GM21526 (cell line): ENCODE results near the gene TNNI3K.
A peak's percentile ranks its signal among the peaks of the same experiment; 100 is the strongest.

ENCODE experiments used
- ATAC-seq: cut with Tn5 transposase; IDR thresholded peaks from one replicate; pipeline ENCODE4 v1.9.1; 2021; ENCODE audit warnings: moderate library complexity; ENCODE audit not compliant: unreplicated experiment, low FRiP score

TNNI3K gene

GRCh38 chr1:74375376-74375775 lies 140.2 kb downstream of the TNNI3K start:
- ATAC-seq: no peak

DNA sequence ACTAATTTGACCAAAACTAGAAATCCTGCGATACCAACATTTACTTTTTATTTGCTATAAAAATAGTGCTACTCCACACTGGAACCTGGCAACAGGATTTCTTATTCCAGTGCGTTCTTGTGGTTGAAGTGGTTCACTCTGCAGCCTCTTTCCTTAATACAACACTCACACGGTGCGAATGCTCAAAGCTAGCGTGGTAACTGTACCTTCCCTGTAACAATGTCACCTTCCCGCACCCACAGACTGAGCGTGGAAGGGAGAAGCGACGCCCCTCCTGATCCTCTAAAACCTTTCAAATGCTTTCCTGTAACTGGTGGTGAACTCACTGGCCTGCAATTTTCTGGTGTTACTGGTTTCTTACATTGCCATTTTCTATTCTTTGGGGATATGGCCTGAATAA lies 145.1 kb downstream of the TNNI3K start:
- no peak for ATAC-seq

GRCh38 chr1:74388855-74389254 lies 153.7 kb downstream of the TNNI3K start:
- ATAC-seq: no peak

GRCh38 chr1:74392186-74392585 lies 157.0 kb downstream of the TNNI3K start:
- ATAC-seq: no peak

- no peak for ATAC-seq
Measured at GRCh38 chr1:74392840-74393239, 157.7 kb downstream of the TNNI3K start.

- ATAC-seq: no peak
Measured at GRCh38 chr1:74395571-74395970, 160.4 kb downstream of the TNNI3K start.

DNA sequence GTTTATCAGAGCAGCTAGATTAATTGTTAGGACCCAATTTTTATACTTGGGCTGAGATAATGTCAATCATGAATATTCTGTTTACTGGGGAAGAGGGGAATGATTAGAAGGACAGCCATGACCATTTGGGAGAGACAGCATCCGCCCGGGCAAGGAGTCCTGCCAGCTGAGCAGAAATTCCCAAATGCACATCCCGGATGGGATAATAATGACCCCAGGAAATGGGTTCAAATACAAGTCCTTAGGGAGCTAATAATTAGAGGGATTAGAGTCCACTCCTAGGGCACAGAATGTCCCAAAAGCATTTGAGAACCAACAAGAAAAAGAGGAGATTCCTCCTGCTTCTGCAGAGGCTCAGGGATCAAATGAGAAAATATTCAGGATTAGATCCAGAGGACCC lies 161.3 kb downstream of the TNNI3K start:
- ATAC-seq: no peak

DNA sequence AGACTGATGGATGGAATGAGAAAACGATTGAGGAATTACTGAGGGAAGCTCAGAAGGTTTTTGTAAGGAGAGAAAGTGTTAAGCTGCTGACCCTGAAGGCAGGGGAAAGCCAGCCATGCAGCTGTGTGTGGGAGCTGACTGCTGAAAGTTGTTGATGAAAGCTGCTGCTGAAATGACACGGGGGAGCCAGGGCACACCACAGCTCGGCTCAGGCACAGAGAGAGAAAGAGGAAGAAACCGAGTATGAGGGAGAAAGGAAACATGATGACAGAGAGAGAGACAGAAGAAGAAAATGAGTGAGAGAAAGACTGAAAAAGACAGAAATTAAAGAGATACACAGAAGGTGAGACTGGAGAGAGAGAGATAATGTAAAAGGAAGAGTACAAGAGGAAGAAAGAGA lies 161.7 kb downstream of the TNNI3K start:
- ATAC-seq: peak; percentile 42

- peak; percentile 53 for ATAC-seq
Measured at GRCh38 chr1:74399249-74399648, 164.1 kb downstream of the TNNI3K start.

GRCh38 chr1:74402873-74403272 lies 167.7 kb downstream of the TNNI3K start:
- ATAC-seq: no peak

GRCh38 chr1:74403606-74404005 lies 168.4 kb downstream of the TNNI3K start:
- no peak for ATAC-seq

GRCh38 chr1:74406759-74407158 lies 171.6 kb downstream of the TNNI3K start:
- ATAC-seq: no peak

- no peak for ATAC-seq
Measured at GRCh38 chr1:74407902-74408301, 172.7 kb downstream of the TNNI3K start.

- no peak for ATAC-seq
Measured at GRCh38 chr1:74412244-74412643, 177.1 kb downstream of the TNNI3K start.

DNA sequence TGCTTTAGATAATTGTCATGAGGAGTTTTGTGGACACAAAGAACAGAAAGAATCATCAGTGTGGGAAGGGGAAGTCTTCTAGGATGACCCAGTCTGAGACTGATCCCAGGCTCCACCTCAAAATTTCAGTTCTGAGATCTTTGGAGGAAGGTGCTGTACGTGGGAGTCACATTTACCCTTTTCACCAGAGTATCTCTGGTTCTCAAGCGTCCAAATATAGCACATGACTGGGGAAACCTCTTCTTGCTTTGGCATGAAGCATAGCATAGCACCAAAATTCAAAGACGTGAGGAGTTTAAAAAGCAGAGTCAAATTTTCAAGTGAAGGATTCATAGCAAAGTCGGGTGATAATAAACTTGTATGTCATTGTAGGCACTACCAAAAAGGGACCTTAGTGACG lies 180.7 kb downstream of the TNNI3K start:
- ATAC-seq: no peak

DNA sequence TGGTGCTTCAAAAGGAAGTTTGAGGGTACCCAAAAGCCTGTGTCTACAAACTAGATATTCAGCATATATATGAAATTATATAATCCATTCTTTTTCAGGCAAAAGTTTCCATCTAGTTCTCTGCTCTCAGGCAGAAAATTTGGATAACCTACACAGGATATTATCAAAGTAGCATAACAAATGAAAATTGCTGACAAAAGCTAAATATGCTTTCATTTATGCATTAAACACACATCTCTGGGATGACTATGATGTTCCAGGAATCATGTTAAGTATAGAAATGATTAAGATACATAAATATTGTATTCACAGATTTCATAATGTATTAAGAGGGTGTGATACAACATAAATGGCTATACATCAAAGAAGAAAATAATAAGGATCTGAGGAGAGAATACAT lies 184.4 kb downstream of the TNNI3K start:
- ATAC-seq: no peak

DNA sequence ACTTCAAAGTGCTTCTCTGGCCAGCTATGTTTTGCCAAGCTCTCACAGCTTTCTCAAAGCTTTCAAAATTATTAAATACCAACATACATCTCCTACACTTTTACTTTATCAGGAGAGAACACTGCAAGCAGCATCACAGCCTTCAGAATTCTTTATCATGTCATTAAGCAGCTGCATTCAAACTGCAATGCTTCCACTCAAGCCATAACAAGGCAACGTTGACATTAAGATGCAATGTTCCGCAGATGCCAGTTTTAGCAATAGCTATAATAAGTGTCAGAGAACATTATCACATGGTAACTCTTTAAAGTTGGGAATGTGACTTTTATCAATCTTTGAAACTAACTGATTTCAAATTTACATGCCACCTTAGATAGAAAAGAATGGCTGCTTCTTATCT lies 185.3 kb downstream of the TNNI3K start:
- no peak for ATAC-seq

GRCh38 chr1:74422421-74423292 lies 187.5 kb downstream of the TNNI3K start:
- ATAC-seq: no peak

DNA sequence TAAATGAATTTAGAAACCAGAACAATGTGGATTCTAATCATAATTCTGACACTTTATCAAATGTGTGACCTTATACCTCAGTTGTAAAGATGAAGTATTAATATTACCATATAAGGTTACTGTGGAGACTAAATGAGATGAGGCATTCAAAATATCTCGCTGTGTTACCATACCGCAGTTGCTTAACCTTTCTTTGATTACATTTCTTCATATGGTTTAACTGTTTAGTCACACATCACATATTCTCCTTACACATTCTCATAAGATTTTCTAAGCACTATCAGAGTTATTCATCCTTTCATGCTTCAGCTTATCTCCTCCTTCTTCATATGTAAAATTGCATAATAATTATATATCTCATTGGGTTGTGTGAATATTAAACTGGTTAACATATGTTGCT lies 188.3 kb downstream of the TNNI3K start:
- ATAC-seq: no peak

DNA sequence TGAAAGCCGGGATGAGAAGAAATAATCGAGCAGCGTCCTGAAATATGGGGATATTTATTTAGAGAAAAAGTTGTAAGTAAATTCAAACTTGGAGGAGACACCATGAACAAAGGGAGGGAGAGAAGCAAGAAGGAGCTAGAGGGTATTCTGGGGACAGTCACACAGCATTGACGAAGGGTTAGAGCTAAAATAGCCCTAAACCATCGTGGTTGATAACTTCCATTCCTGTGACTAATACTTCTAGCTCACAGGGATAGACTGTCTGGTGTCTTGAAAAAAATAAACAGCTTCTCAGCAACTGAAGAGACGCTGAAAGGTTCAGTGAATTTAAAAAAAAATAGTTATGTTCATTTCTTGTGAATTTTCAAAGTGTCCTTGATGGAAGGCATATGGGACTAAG lies 190.5 kb downstream of the TNNI3K start:
- no peak for ATAC-seq

DNA sequence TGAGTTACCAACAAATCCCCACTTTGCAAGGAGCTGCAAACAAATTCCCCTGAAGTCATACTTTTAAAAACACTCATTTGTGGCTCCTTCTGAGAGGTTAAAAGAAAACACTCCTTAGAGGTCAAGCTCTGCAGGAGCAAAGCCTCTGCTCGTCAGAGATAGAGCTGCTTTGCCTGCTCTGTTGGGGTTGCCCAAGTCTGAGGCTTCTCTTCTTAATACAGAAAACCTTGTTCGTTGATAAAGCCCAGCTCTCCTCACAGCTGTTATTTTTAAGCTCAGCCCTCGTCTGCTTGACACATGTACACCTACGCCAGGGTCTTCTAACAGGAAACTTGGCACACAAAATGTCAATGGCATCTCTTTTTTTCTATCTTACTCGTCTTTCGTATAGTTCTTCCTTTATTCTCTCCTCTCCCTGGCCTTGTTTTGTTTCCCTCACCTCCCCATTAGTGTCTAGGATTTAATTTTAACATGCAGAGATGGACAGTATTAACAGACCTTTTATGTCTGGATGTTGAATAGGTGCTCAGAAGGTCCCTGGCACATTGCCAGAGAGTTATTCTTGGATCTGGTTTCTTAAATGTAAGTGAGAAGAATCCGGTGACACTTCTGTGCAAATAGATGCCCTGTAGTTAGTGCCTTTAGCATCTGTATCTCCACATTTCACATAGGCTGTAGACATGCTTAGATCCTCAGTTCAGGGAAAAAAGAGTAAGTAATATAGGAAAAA lies 191.2 kb downstream of the TNNI3K start:
- ATAC-seq: no peak

DNA sequence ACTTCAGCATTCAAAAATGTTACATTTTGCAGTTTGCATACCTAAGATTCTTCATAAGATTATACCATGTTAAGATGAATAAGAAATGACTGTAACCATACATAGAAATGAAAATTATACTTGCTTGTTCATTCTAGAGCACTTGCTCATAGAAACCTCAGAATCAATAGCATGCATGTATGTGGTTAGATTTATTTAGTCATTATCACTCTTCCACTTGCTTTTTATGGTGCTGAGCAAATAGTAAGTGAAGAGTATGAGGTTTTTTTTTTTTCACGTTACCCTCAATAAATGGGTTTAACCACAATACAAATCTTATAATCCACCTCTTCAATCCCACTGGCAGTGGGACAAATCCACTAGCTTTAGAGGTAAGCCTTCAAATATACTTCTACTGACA lies 192.5 kb downstream of the TNNI3K start:
- no peak for ATAC-seq
